ENCODE results near the gene C12orf60. TPM values are rescaled to one million over a fixed set of nuclear protein-coding genes. Genes with fewer than 3 reads are reported as not detected.

Gene C12orf60
- total RNA-seq, 1 donor = 0.72 TPM

DNA sequence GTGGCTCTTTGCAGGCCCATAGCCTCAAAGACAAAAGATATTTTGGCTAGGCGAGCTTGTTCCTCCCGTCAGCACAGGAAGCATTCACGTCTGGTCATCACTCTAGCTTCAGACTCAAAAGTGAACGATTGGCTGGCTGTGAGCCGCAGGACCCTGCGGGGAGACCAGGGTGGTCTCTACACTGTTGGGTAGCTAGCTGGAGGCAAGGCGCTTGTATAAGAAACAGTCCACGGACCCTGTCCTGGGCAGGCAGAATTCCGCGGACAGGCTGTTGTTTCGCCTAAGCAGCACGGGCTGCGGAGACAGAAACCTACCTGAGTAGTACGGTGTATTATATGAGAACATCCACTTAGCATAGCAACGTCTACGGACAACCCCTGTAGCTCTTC is 29.8 kb upstream of the C12orf60 start:
- Histone ChIP-seq H3K4me1 (ENCODE audit: insufficient read depth, low read length) (peaks cover 31% of the 10 kb centered on the region), H4K20me1 (ENCODE audit: insufficient read depth, low read length) (peaks cover 3% of the 10 kb centered on the region), H3K79me2 (ENCODE audit: insufficient read depth, low read length) (peaks cover 34% of the 10 kb centered on the region), H3K4me2 (ENCODE audit: insufficient read depth, low read length) (peak overlapping the region; percentile 78), H3K27ac (ENCODE audit: low read depth, low read length) (peak overlapping the region; percentile 87), H3K4me3 (ENCODE audit: insufficient read depth, low read length) (peak overlapping the region; percentile 77), H3K36me3 (ENCODE audit: insufficient read depth, low read length) (no peaks in the 10 kb centered on the region), H3K27me3 (ENCODE audit: insufficient read depth, low read length) (no peaks in the 10 kb centered on the region), H3K9me3 (ENCODE audit: low read depth, low read length) (no peaks in the 10 kb centered on the region), H2AFZ (ENCODE audit: low read length) (peak overlapping the region; percentile 94)
- DNase-seq (ENCODE audit: insufficient read length, low spot score, missing footprints) = no peak
- TF ChIP-seq, protein P1, sequence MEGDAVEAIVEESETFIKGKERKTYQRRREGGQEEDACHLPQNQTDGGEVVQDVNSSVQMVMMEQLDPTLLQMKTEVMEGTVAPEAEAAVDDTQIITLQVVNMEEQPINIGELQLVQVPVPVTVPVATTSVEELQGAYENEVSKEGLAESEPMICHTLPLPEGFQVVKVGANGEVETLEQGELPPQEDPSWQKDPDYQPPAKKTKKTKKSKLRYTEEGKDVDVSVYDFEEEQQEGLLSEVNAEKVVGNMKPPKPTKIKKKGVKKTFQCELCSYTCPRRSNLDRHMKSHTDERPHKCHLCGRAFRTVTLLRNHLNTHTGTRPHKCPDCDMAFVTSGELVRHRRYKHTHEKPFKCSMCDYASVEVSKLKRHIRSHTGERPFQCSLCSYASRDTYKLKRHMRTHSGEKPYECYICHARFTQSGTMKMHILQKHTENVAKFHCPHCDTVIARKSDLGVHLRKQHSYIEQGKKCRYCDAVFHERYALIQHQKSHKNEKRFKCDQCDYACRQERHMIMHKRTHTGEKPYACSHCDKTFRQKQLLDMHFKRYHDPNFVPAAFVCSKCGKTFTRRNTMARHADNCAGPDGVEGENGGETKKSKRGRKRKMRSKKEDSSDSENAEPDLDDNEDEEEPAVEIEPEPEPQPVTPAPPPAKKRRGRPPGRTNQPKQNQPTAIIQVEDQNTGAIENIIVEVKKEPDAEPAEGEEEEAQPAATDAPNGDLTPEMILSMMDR (IDR thresholded peaks at IDR 0.05; ENCODE audit: extremely low read depth, low read depth, low read length) = no peak

DNA sequence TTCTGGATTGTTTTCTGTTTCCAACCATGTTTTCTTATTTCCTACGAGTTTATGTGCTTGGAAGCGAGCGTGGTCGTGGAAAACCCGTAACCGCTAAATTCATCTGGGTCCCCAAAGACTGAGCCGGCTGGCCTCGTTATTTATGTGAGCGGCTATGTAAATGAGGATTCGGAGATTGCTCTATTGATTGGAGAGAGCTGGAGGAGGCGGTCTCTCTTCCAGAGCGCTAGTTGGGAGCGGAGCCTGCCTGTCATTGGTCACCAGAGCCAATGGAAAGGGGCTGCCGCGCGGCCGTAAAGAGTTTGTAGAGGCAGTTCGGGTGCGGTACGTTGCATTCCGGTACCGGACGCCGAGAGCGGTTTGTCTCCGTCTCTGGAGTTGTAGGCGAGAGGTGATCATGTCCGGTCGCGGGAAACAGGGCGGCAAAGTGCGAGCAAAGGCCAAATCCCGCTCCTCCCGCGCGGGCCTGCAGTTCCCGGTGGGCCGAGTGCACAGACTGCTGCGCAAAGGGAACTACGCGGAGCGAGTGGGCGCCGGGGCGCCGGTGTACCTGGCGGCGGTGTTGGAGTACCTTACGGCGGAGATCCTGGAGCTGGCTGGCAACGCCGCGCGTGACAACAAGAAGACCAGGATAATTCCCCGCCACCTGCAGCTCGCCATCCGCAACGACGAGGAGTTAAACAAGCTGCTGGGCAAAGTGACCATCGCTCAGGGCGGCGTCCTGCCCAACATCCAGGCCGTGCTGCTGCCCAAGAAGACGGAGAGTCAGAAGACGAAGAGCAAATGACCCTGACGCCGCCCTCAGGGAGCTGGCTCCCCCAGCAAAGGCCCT is 29.2 kb upstream of the C12orf60 start:
- no peaks in the 10 kb centered on the region for H3K27me3 ChIP-seq (ENCODE audit: insufficient read depth, low read length)
- peak overlapping the region; percentile 94 for H2AFZ ChIP-seq (ENCODE audit: low read length)
- TF ChIP-seq, protein P1 (IDR thresholded peaks at IDR 0.05; ENCODE audit: extremely low read depth, low read depth, low read length) = no peak
- peak overlapping the region; percentile 87 for H3K27ac ChIP-seq (ENCODE audit: low read depth, low read length)
- peaks cover 34% of the 10 kb centered on the region for H3K79me2 ChIP-seq (ENCODE audit: insufficient read depth, low read length)
- H3K4me3 ChIP-seq (ENCODE audit: insufficient read depth, low read length) = peak overlapping the region; percentile 77
- peaks cover 29% of the 10 kb centered on the region for H3K4me1 ChIP-seq (ENCODE audit: insufficient read depth, low read length)
- peak; percentile 96 for DNase-seq (ENCODE audit: insufficient read length, low spot score, missing footprints)
- H4K20me1 ChIP-seq (ENCODE audit: insufficient read depth, low read length) = peaks cover 3% of the 10 kb centered on the region
- H3K4me2 ChIP-seq (ENCODE audit: insufficient read depth, low read length) = peak overlapping the region; percentile 78
- no peaks in the 10 kb centered on the region for H3K9me3 ChIP-seq (ENCODE audit: low read depth, low read length)
- H3K36me3 ChIP-seq (ENCODE audit: insufficient read depth, low read length) = no peaks in the 10 kb centered on the region

DNA sequence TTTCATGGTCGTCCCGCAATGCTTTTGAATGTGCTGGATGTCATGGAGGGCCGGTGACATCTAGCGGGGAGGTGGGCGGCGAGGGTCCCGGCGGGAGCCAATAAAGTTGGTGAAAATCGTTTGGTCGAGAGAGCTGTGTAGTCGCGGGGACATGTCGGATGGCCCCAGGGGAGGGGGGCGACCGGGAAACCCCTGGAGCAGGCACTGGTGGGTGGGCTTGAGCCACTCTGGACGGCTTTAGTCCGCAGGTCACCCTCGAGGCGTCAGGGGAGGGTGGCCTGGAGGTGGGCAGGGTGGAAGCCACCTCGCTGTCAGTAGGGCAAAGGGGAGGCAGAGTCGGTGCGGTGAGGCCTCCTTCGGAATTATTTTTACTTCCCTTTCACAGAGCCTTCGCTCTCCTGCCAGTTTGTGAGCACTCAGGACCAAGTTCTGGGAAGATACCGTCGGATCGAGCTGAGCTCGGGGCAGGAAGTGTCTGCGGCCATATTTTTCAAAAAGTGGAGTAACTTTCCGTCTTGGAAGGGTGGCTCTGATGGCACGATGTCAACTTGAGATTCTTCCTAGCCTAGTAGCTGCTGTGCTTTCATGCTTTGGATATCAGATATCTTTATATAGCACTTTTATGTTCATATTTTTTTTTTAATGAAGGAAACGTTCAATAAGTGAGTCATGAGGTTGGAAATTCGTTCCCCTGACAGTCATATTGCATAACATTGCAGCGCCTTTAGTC is 28.4 kb upstream of the C12orf60 start:
- DNase-seq (ENCODE audit: insufficient read length, low spot score, missing footprints) = peak; percentile 73
- H3K27ac ChIP-seq (ENCODE audit: low read depth, low read length) = peak overlapping the region; percentile 87
- TF ChIP-seq, protein P1 (IDR thresholded peaks at IDR 0.05; ENCODE audit: extremely low read depth, low read depth, low read length) = no peak
- H3K4me3 ChIP-seq (ENCODE audit: insufficient read depth, low read length) = peak overlapping the region; percentile 77
- peaks cover 24% of the 10 kb centered on the region for H3K4me1 ChIP-seq (ENCODE audit: insufficient read depth, low read length)
- peak overlapping the region; percentile 78 for H3K4me2 ChIP-seq (ENCODE audit: insufficient read depth, low read length)
- peak overlapping the region; percentile 94 for H2AFZ ChIP-seq (ENCODE audit: low read length)
- H4K20me1 ChIP-seq (ENCODE audit: insufficient read depth, low read length) = peaks cover 3% of the 10 kb centered on the region
- peaks cover 26% of the 10 kb centered on the region for H3K79me2 ChIP-seq (ENCODE audit: insufficient read depth, low read length)
- H3K9me3 ChIP-seq (ENCODE audit: low read depth, low read length) = no peaks in the 10 kb centered on the region
- no peaks in the 10 kb centered on the region for H3K36me3 ChIP-seq (ENCODE audit: insufficient read depth, low read length)
- H3K27me3 ChIP-seq (ENCODE audit: insufficient read depth, low read length) = no peaks in the 10 kb centered on the region

DNA sequence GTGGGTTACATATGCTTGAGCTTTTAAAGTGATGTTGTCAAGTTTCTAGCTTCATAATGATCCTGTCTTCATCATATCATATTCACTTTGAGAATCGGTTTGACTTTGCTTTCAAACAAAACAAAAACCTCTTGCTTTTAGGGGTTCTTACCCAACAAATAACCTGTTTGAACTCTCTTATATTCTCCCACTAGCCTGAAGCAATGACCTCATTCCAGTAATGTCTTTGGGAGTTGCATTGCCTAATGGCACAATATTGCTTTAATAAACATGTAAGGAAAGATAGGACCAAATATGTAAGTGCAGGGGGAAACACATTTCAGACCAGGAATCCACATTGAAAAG is 27.9 kb upstream of the C12orf60 start:
- TF ChIP-seq, protein P1 (IDR thresholded peaks at IDR 0.05; ENCODE audit: extremely low read depth, low read depth, low read length) = no peak
- H2AFZ ChIP-seq (ENCODE audit: low read length) = peak overlapping the region; percentile 94
- H3K4me2 ChIP-seq (ENCODE audit: insufficient read depth, low read length) = peak overlapping the region; percentile 78
- no peak for DNase-seq (ENCODE audit: insufficient read length, low spot score, missing footprints)
- peaks cover 20% of the 10 kb centered on the region for H3K79me2 ChIP-seq (ENCODE audit: insufficient read depth, low read length)
- H3K36me3 ChIP-seq (ENCODE audit: insufficient read depth, low read length) = no peaks in the 10 kb centered on the region
- no peaks in the 10 kb centered on the region for H3K9me3 ChIP-seq (ENCODE audit: low read depth, low read length)
- H3K27ac ChIP-seq (ENCODE audit: low read depth, low read length) = peak overlapping the region; percentile 87
- H3K27me3 ChIP-seq (ENCODE audit: insufficient read depth, low read length) = no peaks in the 10 kb centered on the region
- H3K4me3 ChIP-seq (ENCODE audit: insufficient read depth, low read length) = peak overlapping the region; percentile 77
- H4K20me1 ChIP-seq (ENCODE audit: insufficient read depth, low read length) = peaks cover 3% of the 10 kb centered on the region
- peaks cover 24% of the 10 kb centered on the region for H3K4me1 ChIP-seq (ENCODE audit: insufficient read depth, low read length)
